Esophagus (tissue), 2 donors: ENCODE measurements around the gene SLC44A1. TPM values are rescaled to one million over a fixed set of nuclear protein-coding genes. Genes with fewer than 3 reads are reported as not detected.

Source experiments
- H3K27ac ChIP-seq, 2 donors: one replicate each; pipeline ENCODE4 v1.5.1; 2013; ENCODE audit warnings: low read depth in 2 of 2, mild to moderate bottlenecking in 2 of 2, inconsistent platforms in 1 of 2, low read length in 1 of 2, moderate library complexity in 1 of 2
- H3K27me3 ChIP-seq, 2 donors: one replicate each; pipeline ENCODE4 v1.6.1; 2013; ENCODE audit warnings: low read length in 2 of 2, control low read depth in 1 of 2, mild to moderate bottlenecking in 1 of 2; ENCODE audit not compliant: insufficient read depth in 2 of 2, control insufficient read depth in 1 of 2
- H3K36me3 ChIP-seq, 2 donors: one replicate each; pipeline ENCODE4 v1.6.1; 2013; ENCODE audit warnings: low read length in 1 of 2; ENCODE audit not compliant: control insufficient read depth in 2 of 2, insufficient read depth in 2 of 2
- H3K4me1 ChIP-seq, 2 donors: one replicate each; pipeline ENCODE4 v1.6.1; 2013; ENCODE audit warnings: low read length in 1 of 2; ENCODE audit not compliant: control insufficient read depth in 2 of 2, insufficient read depth in 2 of 2
- H3K4me3 ChIP-seq, 2 donors: one replicate each; pipeline ENCODE4 v1.5.1; 2013; ENCODE audit warnings: low read length in 2 of 2, mild to moderate bottlenecking in 2 of 2, low read depth in 1 of 2, moderate library complexity in 1 of 2
- H3K9me3 ChIP-seq, 2 donors: one replicate each; pipeline ENCODE4 v1.6.1; 2013; ENCODE audit warnings: mild to moderate bottlenecking in 2 of 2, low read depth in 1 of 2, low read length in 1 of 2, moderate library complexity in 1 of 2; ENCODE audit not compliant: control insufficient read depth in 2 of 2, insufficient read depth in 1 of 2
- WGBS, 2 donors: extraction: QIAGEN DNeasy Blood & Tissue Kit; methylation state at CpG; one replicate each; pipeline ENCODE4 v1.1.7; 2013; 5-methylcytosine and 5-hydroxymethylcytosine counted together
- polyA plus RNA-seq, 2 donors: library from polyadenylated mRNA; stranded (reverse); fragments of 200-250 nt; gene quantifications; one replicate each; pipeline ENCODE4 v1.2.3, GENCODE V29; 2013
- donor health status: healthy with polysubstance abuse.
- donor health status: Bipolar disorder and iron deficiency.

Gene SLC44A1
- polyA plus RNA-seq, 2 donors: 8.2 to 9.6 TPM

GRCh38 chr9:105449081-105449480 lies 204.6 kb downstream of the SLC44A1 start:
- H3K27me3 ChIP-seq: no peaks in the 10 kb centered on the region
- H3K27ac ChIP-seq: no peak overlapping the region
- 33 to 47% methylated on average over 2 of the region's 2 CpGs for WGBS, 2 donors
- H3K36me3 ChIP-seq: no peaks in the 10 kb centered on the region
- H3K4me3 ChIP-seq: no peak overlapping the region
- no peaks in the 10 kb centered on the region for H3K9me3 ChIP-seq
- H3K4me1 ChIP-seq: peaks cover 0 to 7% of the 10 kb centered on the region in 2 donors

- H3K9me3 ChIP-seq: no peaks in the 10 kb centered on the region
- H3K27me3 ChIP-seq: no peaks in the 10 kb centered on the region
- no peak overlapping the region for H3K27ac ChIP-seq
- peaks cover 0 to 7% of the 10 kb centered on the region in 2 donors for H3K4me1 ChIP-seq
- H3K4me3 ChIP-seq: no peak overlapping the region
- WGBS, 2 donors: 90 to 97% methylated on average over 3 of the region's 3 CpGs
- H3K36me3 ChIP-seq: no peaks in the 10 kb centered on the region
These were observed 207.7 kb downstream of the SLC44A1 start for GRCh38 chr9:105452185-105452584.

GRCh38 chr9:105455836-105456475 lies 211.5 kb downstream of the SLC44A1 start:
- Histone ChIP-seq H3K27ac (no peak overlapping the region), H3K27me3 (no peaks in the 10 kb centered on the region), H3K4me1 (peaks cover 0 to 6% of the 10 kb centered on the region in 2 donors), H3K36me3 (no peaks in the 10 kb centered on the region), H3K9me3 (peaks cover 0 to 7% of the 10 kb centered on the region in 2 donors), H3K4me3 (no peak overlapping the region)
- WGBS, 2 donors: 73% methylated on average over 2 of the region's 2 CpGs

GRCh38 chr9:105457560-105458294 lies 213.3 kb downstream of the SLC44A1 start:
- peaks cover 0 to 6% of the 10 kb centered on the region in 2 donors for H3K4me1 ChIP-seq
- H3K27me3 ChIP-seq: no peaks in the 10 kb centered on the region
- H3K4me3 ChIP-seq: no peak overlapping the region
- H3K27ac ChIP-seq: no peak overlapping the region
- H3K9me3 ChIP-seq: peaks cover 0 to 7% of the 10 kb centered on the region in 2 donors
- no peaks in the 10 kb centered on the region for H3K36me3 ChIP-seq
- 78 to 79% methylated on average over 15 of the region's 15 CpGs for WGBS, 2 donors

- Histone ChIP-seq H3K27me3 (no peaks in the 10 kb centered on the region), H3K4me3 (no peak overlapping the region), H3K36me3 (no peaks in the 10 kb centered on the region), H3K4me1 (peaks cover 0 to 6% of the 10 kb centered on the region in 2 donors), H3K27ac (no peak overlapping the region), H3K9me3 (peaks cover 0 to 7% of the 10 kb centered on the region in 2 donors)
- WGBS, 2 donors: 92 to 97% methylated on average over 3 of the region's 3 CpGs
These were observed 214.0 kb downstream of the SLC44A1 start for GRCh38 chr9:105458404-105458803.

GRCh38 chr9:105459336-105459735 lies 214.9 kb downstream of the SLC44A1 start:
- Histone ChIP-seq H3K4me1 (peaks cover 0 to 6% of the 10 kb centered on the region in 2 donors), H3K9me3 (peaks cover 0 to 7% of the 10 kb centered on the region in 2 donors), H3K4me3 (no peak overlapping the region), H3K27me3 (no peaks in the 10 kb centered on the region), H3K36me3 (no peaks in the 10 kb centered on the region), H3K27ac (no peak overlapping the region)
- WGBS, 2 donors: 52 to 68% methylated on average over 2 of the region's 2 CpGs

GRCh38 chr9:105466898-105467455 lies 222.5 kb downstream of the SLC44A1 start:
- H3K27me3 ChIP-seq: no peaks in the 10 kb centered on the region
- no peaks in the 10 kb centered on the region for H3K9me3 ChIP-seq
- WGBS, 2 donors: 81% methylated on average over 3 of the region's 3 CpGs

GRCh38 chr9:105468875-105469274 lies 224.4 kb downstream of the SLC44A1 start:
- H3K36me3 ChIP-seq: no peaks in the 10 kb centered on the region
- H3K4me3 ChIP-seq: no peak overlapping the region
- no peaks in the 10 kb centered on the region for H3K9me3 ChIP-seq
- no peak overlapping the region for H3K27ac ChIP-seq
- H3K27me3 ChIP-seq: no peaks in the 10 kb centered on the region
- H3K4me1 ChIP-seq: no peaks in the 10 kb centered on the region
- WGBS, 2 donors: 92 to 96% methylated on average over 1 of the region's 1 CpG

More at GRCh38 chr9:105466898-105467455, 222.5 kb downstream of the SLC44A1 start:
- H3K4me3 ChIP-seq: no peak overlapping the region
- H3K27ac ChIP-seq: no peak overlapping the region
- no peaks in the 10 kb centered on the region for H3K4me1 ChIP-seq
- no peaks in the 10 kb centered on the region for H3K36me3 ChIP-seq

GRCh38 chr9:105473221-105473620 lies 228.8 kb downstream of the SLC44A1 start:
- H3K4me1 ChIP-seq: no peaks in the 10 kb centered on the region
- no peak overlapping the region for H3K27ac ChIP-seq
- H3K27me3 ChIP-seq: no peaks in the 10 kb centered on the region
- WGBS, 2 donors: 96 to 98% methylated on average over 2 of the region's 2 CpGs
- H3K9me3 ChIP-seq: no peaks in the 10 kb centered on the region
- no peak overlapping the region for H3K4me3 ChIP-seq
- H3K36me3 ChIP-seq: no peaks in the 10 kb centered on the region
